Neural cell (in vitro differentiated cells): ENCODE results near the gene RETN. TPM values are rescaled to one million over a fixed set of nuclear protein-coding genes. Genes with fewer than 3 reads are reported as not detected.

ENCODE experiments used
- H2AFZ ChIP-seq: fragments of 200-600, 300-800 bp; sonication (generic), shearing (Covaris generic); 2 replicates; pipeline ENCODE4 v1.6.0; 2014; ENCODE audit warnings: low read depth, mild to moderate bottlenecking, antibody characterized with exemption, low read length, moderate library complexity
- H3F3A ChIP-seq: fragments of 200-600 bp; shearing (Covaris generic); 2 replicates; pipeline ENCODE4 v1.6.1; 2016; ENCODE audit warnings: mild to moderate bottlenecking, moderate library complexity, mixed read lengths, antibody characterized with exemption, low read length; ENCODE audit not compliant: insufficient read depth, poor library complexity, severe bottlenecking
- H3K27ac ChIP-seq: fragments of 200-600, 300-800 bp; sonication (generic), shearing (Covaris generic); 2 replicates; pipeline ENCODE4 v1.5.1; 2014; ENCODE audit warnings: mild to moderate bottlenecking, low read length, moderate library complexity
- H3K27me3 ChIP-seq: fragments of 300-800, 200-600 bp; sonication (generic), shearing (Covaris generic); 2 replicates; pipeline ENCODE4 v1.6.0; 2014; ENCODE audit warnings: mild to moderate bottlenecking, low read depth, low read length, moderate library complexity; ENCODE audit not compliant: insufficient read depth
- H3K36me3 ChIP-seq: fragments of 300-800, 200-600 bp; sonication (generic), shearing (Covaris generic); 2 replicates; pipeline ENCODE4 v1.5.1; 2014; ENCODE audit warnings: mild to moderate bottlenecking, antibody characterized with exemption, low read length, moderate library complexity; ENCODE audit not compliant: insufficient read depth
- H3K4me2 ChIP-seq: fragments of 300-800, 200-600 bp; sonication (generic), shearing (Covaris generic); 2 replicates; pipeline ENCODE4 v1.6.0; 2014; ENCODE audit warnings: mild to moderate bottlenecking, low read length
- H3K4me3 ChIP-seq: fragments of 300-800, 200-600 bp; sonication (generic), shearing (Covaris generic); 2 replicates; pipeline ENCODE4 v1.5.1; 2014; ENCODE audit warnings: mild to moderate bottlenecking, low read length, moderate library complexity
- H3K79me2 ChIP-seq: fragments of 200-600 bp; shearing (Covaris generic); replicated peaks from 2 replicates; pipeline ENCODE4 v1.6.0; 2014; ENCODE audit warnings: mild to moderate bottlenecking, low read length, moderate library complexity; ENCODE audit not compliant: insufficient read depth
- H3K9ac ChIP-seq: fragments of 300-800, 200-600 bp; sonication (generic), shearing (Covaris generic); 2 replicates; pipeline ENCODE4 v1.6.1; 2016; ENCODE audit warnings: mild to moderate bottlenecking, low read length, mixed read lengths
- H3K9me2 ChIP-seq: fragments of 200-600 bp; shearing (Covaris generic); 2 replicates; pipeline ENCODE4 v1.6.1; 2016; ENCODE audit warnings: mild to moderate bottlenecking, low read length, mixed read lengths; ENCODE audit not compliant: insufficient read depth
- H3K9me3 ChIP-seq: fragments of 200-600, 300-800 bp; sonication (generic), shearing (Covaris generic); 2 replicates; pipeline ENCODE4 v1.6.1; 2016; ENCODE audit warnings: mild to moderate bottlenecking, mixed run types, low read length, moderate library complexity, mixed read lengths
- H4K20me1 ChIP-seq: fragments of 200-600 bp; shearing (Covaris generic); 2 replicates; pipeline ENCODE4 v1.6.1; 2016; ENCODE audit warnings: mild to moderate bottlenecking, mixed run types; ENCODE audit not compliant: insufficient read depth
- CTCF ChIP-seq: fragments of 450-650 bp; IDR thresholded peaks from 2 replicates; pipeline ENCODE4 v1.5.1; 2014; ENCODE audit warnings: antibody characterized with exemption, mild to moderate bottlenecking, moderate library complexity; ENCODE audit not compliant: poor library complexity, severe bottlenecking
- POLR2AphosphoS5 ChIP-seq: IDR thresholded peaks from 2 replicates; pipeline ENCODE4 v1.6.1; 2012
- RAD21 ChIP-seq: fragments of 450-650 bp; conservative IDR thresholded peaks from 2 replicates; pipeline ENCODE4 v1.6.1; 2014; ENCODE audit warnings: antibody characterized with exemption, mild to moderate bottlenecking, moderate library complexity
- REST ChIP-seq: IDR thresholded peaks from 2 replicates; pipeline ENCODE4 v1.6.1; 2012; ENCODE audit warnings: borderline replicate concordance
- SMC3 ChIP-seq: fragments of 450-650 bp; conservative IDR thresholded peaks from 2 replicates; pipeline ENCODE4 v1.6.1; 2014; ENCODE audit warnings: antibody characterized with exemption, mild to moderate bottlenecking, moderate library complexity; ENCODE audit not compliant: poor library complexity
- polyA plus RNA-seq: library from polyadenylated mRNA; depleted of rRNA; stranded (reverse); fragments of >200 nt; gene quantifications from 2 replicates; pipeline ENCODE4 v1.2.3, GENCODE V29; 2014

The RETN gene
- polyA plus RNA-seq, 1 donor from 2014 or later: not detected

GRCh38 chr19:7709932-7710460 lies 41.1 kb downstream of the RETN start:
- no peaks in the 10 kb centered on the region for H4K20me1 ChIP-seq
- H3F3A ChIP-seq: no peaks in the 10 kb centered on the region
- H3K4me2 ChIP-seq: no peak overlapping the region
- TF ChIP-seq REST: no peak
- H3K27ac ChIP-seq: no peak overlapping the region
- H3K9me2 ChIP-seq: no peaks in the 10 kb centered on the region
- no peak overlapping the region for H2AFZ ChIP-seq
- no peaks in the 10 kb centered on the region for H3K79me2 ChIP-seq
- no peak overlapping the region for H3K4me3 ChIP-seq
- no peaks in the 10 kb centered on the region for H3K36me3 ChIP-seq
- H3K9ac ChIP-seq: no peak overlapping the region
- no peaks in the 10 kb centered on the region for H3K9me3 ChIP-seq
- no peaks in the 10 kb centered on the region for H3K27me3 ChIP-seq

GRCh38 chr19:7710616-7711015 lies 41.8 kb downstream of the RETN start:
- no peak overlapping the region for H3K4me2 ChIP-seq
- no peak overlapping the region for H2AFZ ChIP-seq
- H3K9ac ChIP-seq: no peak overlapping the region
- no peaks in the 10 kb centered on the region for H4K20me1 ChIP-seq
- H3K79me2 ChIP-seq: no peaks in the 10 kb centered on the region
- no peaks in the 10 kb centered on the region for H3K27me3 ChIP-seq
- no peaks in the 10 kb centered on the region for H3K9me2 ChIP-seq
- H3F3A ChIP-seq: no peaks in the 10 kb centered on the region
- no peaks in the 10 kb centered on the region for H3K36me3 ChIP-seq
- H3K4me3 ChIP-seq: no peak overlapping the region
- no peaks in the 10 kb centered on the region for H3K9me3 ChIP-seq
- no peak overlapping the region for H3K27ac ChIP-seq
- TF ChIP-seq CTCF (no peak), REST (no peak), SMC3 (no peak), POLR2AphosphoS5 (no peak), RAD21 (no peak)
